Measurements from ENCODE around the gene IGFBP1. TPM values are rescaled to one million over a fixed set of nuclear protein-coding genes. Genes with fewer than 3 reads are reported as not detected.

IGFBP1 gene
- total RNA-seq, 4 donors from 2014 or later, result not detected

DNA sequence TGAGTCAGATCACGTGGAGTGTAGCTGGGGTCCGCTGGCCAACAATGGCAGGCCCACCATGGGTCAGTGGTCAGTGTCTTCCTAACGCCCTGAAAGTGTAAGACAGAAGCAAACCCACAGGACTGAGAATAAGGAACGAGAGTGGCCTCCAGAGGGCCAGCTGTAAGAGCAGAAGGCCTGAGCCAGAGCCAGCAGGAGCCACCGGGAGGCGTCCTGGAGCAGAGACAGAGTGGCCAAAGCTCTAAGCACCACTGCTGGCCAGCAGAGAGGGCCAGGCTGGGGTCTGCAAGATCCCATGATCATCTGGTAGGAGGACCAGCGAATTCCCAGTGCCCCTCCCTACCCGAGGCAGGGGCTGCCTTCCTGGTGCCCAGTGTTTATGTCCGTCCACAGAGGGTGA is 24.6 kb upstream of the IGFBP1 start:
- H3K27ac ChIP-seq, result no peak overlapping the region
- no peak overlapping the region for H3K4me3 ChIP-seq
- no peak for ATAC-seq
- no peaks in the 10 kb centered on the region for H3K36me3 ChIP-seq
- WGBS, 2 donors (ENCODE audit: low coverage in 1 of 2), result 71% methylated on average over 7 of the region's 9 CpGs; no CpG with 5 or more reads in 1 of the 2 donors
- TF ChIP-seq, protein P1, sequence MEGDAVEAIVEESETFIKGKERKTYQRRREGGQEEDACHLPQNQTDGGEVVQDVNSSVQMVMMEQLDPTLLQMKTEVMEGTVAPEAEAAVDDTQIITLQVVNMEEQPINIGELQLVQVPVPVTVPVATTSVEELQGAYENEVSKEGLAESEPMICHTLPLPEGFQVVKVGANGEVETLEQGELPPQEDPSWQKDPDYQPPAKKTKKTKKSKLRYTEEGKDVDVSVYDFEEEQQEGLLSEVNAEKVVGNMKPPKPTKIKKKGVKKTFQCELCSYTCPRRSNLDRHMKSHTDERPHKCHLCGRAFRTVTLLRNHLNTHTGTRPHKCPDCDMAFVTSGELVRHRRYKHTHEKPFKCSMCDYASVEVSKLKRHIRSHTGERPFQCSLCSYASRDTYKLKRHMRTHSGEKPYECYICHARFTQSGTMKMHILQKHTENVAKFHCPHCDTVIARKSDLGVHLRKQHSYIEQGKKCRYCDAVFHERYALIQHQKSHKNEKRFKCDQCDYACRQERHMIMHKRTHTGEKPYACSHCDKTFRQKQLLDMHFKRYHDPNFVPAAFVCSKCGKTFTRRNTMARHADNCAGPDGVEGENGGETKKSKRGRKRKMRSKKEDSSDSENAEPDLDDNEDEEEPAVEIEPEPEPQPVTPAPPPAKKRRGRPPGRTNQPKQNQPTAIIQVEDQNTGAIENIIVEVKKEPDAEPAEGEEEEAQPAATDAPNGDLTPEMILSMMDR (IDR thresholded peaks at IDR 0.05), result no peak
- no peak for TF ChIP-seq POLR2A (IDR thresholded peaks at IDR 0.05)
- TF ChIP-seq EP300 (IDR thresholded peaks at IDR 0.05), result no peak
- no peak for TF ChIP-seq POLR2AphosphoS5 (IDR thresholded peaks at IDR 0.05)
- H3K27me3 ChIP-seq, result peaks cover 55% of the 10 kb centered on the region
- H3K9me3 ChIP-seq, result peaks cover 0 to 12% (median 0%) of the 10 kb centered on the region in 3 donors
- H3K4me1 ChIP-seq, result no peaks in the 10 kb centered on the region

DNA sequence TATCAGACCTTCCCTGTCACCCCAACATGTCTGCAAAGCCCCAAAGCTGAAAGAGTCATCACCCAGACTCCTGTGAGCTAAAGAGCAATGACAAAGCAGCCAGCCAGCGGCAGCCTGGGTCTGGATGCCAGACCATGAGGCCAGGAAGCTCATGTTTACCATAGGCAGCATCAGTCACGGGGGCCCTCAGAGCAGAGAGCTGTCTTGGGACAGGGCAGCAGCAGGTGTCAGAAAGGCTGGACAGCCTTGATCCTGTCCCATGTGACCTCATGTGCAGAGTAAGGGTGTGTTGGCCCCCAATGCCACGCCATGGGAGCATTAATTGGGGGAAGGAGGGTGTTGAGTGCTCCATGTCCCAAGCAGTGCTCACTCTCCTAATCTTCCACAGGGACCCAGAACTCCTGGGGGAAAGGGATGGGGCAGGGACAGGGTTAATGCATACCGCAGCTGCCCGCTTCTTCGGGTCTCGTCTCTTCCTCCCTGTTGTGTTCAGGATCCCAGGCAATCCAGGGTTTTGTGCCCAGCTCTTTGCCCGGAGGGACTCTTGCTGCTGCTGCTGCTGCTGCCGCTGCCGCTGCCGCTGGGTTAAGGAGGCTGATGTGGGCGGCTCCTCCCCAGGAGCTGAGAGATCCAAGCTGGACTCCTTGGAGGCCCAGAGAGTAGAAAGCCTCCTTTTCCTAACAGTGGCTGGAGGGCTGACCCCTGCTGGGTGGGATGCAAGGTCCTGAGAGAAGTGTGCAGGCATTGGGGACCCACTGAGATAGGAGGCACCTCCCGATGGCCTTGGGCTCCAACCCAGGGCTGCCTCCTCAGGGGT is 22.5 kb upstream of the IGFBP1 start:
- H3K27ac ChIP-seq, result no peak overlapping the region
- H3K4me3 ChIP-seq, result no peak overlapping the region
- ATAC-seq, result no peak
- no peaks in the 10 kb centered on the region for H3K36me3 ChIP-seq
- WGBS, 2 donors (ENCODE audit: low coverage in 1 of 2), result 35 to 62% methylated on average over 2 to 6 of the region's 13 CpGs
- no peaks in the 10 kb centered on the region for H3K4me1 ChIP-seq
- H3K9me3 ChIP-seq, result peaks cover 0 to 12% (median 0%) of the 10 kb centered on the region in 3 donors
- TF ChIP-seq POLR2A (IDR thresholded peaks at IDR 0.05) (no peak), EP300 (IDR thresholded peaks at IDR 0.05) (no peak)
- H3K27me3 ChIP-seq, result peaks cover 50% of the 10 kb centered on the region

DNA sequence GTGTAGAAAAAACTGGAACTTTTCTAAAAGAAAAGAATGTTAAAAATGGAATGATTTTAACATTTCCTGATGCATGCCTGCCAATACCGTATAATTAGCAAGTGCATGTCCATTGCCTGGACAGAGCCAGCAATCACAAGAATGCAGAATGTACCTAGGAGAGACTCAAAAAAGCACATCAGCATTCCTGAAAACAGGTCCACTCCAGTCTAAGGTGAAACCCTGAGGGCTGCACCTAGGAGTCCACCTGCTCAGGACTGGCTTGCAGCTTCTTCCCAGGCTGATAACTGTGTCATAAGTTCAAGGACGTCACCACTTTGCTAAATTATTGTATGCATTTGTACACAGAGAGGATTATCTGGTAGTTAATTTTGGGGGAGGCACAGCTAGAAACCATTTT is 20.8 kb upstream of the IGFBP1 start:
- peaks cover 48% of the 10 kb centered on the region for H3K27me3 ChIP-seq
- TF ChIP-seq POLR2AphosphoS5 (IDR thresholded peaks at IDR 0.05) (no peak), EP300 (IDR thresholded peaks at IDR 0.05) (no peak), POLR2A (IDR thresholded peaks at IDR 0.05) (no peak)
- TF ChIP-seq, protein P1 (IDR thresholded peaks at IDR 0.05), result no peak
- no peak overlapping the region for H3K4me3 ChIP-seq
- 70 to 79% methylated on average over 2 of the region's 2 CpGs for WGBS, 2 donors (ENCODE audit: low coverage in 1 of 2)
- H3K36me3 ChIP-seq, result no peaks in the 10 kb centered on the region
- ATAC-seq, result no peak
- H3K4me1 ChIP-seq, result no peaks in the 10 kb centered on the region
- peaks cover 0 to 12% (median 0%) of the 10 kb centered on the region in 3 donors for H3K9me3 ChIP-seq
- H3K27ac ChIP-seq, result no peak overlapping the region

DNA sequence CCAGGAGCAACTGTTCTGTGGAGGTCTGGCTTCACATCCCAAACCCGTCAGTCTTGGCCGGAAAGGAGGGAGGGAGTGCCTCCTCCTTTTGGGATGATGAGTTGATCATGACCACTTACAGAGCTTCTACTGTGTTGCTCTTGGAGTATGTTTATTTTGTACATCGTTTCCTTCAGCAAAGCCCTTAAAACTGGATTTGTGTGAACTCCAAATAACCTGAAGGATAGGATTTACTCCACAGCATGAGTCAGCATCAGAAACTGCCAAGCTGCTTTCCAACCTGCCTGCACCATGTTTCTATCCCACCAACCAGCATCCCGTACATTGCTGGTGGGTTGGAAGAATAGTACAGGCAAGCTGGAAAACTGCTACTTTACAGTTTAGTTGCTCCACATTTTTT is 18.9 kb upstream of the IGFBP1 start:
- Histone ChIP-seq H3K4me3 (no peak overlapping the region), H3K27ac (no peak overlapping the region), H3K36me3 (no peaks in the 10 kb centered on the region), H3K27me3 (peaks cover 29% of the 10 kb centered on the region), H3K4me1 (no peaks in the 10 kb centered on the region), H3K9me3 (peaks cover 0 to 12% (median 0%) of the 10 kb centered on the region in 3 donors)
- TF ChIP-seq EP300 (IDR thresholded peaks at IDR 0.05) (no peak), POLR2AphosphoS5 (IDR thresholded peaks at IDR 0.05) (no peak), POLR2A (IDR thresholded peaks at IDR 0.05) (no peak)
- TF ChIP-seq, protein P1 (IDR thresholded peaks at IDR 0.05), result no peak
- ATAC-seq, result no peak
- 0 to 56% methylated on average over 1 of the region's 4 CpGs for WGBS, 2 donors (ENCODE audit: low coverage in 1 of 2)

DNA sequence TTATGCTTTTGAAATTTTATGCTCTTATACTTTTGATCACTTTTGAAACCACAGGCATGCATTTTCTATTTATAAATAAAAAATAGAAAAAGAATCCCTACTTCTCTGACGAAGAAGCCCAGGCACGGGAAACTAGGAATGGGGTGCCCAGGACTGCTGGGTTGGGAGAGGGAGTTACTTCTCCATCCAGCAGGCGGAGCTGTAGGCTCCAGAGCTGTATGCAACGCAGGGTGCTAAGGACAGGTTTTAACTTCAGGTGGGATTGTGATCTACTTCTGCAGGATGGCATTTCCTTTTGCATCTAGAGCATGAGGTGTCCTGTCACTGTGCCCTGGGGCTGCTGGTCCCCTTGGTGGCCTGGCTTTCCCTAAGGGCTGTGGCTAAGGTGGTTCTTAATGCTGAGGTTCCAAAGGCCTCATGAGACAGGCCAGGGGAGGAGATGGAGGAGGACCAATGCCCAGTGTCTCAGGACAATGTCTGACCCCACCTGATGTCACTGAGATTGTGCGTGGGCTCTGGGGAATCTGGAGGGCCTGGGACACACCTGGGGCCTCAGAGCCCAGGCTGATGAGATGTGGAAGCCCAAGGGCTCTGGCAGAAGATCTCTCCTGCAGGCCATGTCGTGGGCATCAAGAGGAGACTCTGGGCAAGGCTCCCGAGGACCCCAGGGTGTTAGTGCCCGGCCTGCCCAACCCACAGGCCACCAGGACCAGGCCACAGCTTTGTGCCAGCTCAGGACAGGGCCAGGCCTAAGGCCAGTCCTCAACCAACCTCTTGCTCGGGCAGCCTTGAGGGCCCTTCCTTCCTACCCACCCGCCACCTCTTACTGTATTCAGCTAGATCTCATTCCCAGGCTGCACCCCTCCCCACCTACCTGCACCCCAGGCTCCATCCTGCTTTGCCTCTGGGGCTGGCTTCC is 15.9 kb upstream of the IGFBP1 start:
- H3K27me3 ChIP-seq, result peaks cover 8% of the 10 kb centered on the region
- TF ChIP-seq POLR2A (IDR thresholded peaks at IDR 0.05) (no peak), EP300 (IDR thresholded peaks at IDR 0.05) (no peak), POLR2AphosphoS5 (IDR thresholded peaks at IDR 0.05) (no peak)
- TF ChIP-seq, protein P1 (IDR thresholded peaks at IDR 0.05), result no peak
- H3K4me1 ChIP-seq, result no peaks in the 10 kb centered on the region
- no peak overlapping the region for H3K27ac ChIP-seq
- no peaks in the 10 kb centered on the region for H3K36me3 ChIP-seq
- no peak for ATAC-seq
- H3K4me3 ChIP-seq, result no peak overlapping the region
- peaks cover 0 to 12% (median 0%) of the 10 kb centered on the region in 3 donors for H3K9me3 ChIP-seq
- WGBS, 2 donors (ENCODE audit: low coverage in 1 of 2), result 46 to 52% methylated on average over 4 to 5 of the region's 10 CpGs
